ENCODE data around the gene NPIPB5.
"Not testable (repeated sequence)": the region's sequence is repeated elsewhere in the genome, so short reads cannot be mapped to it uniquely, and the experiment has no call there.

Gene NPIPB5

DNA sequence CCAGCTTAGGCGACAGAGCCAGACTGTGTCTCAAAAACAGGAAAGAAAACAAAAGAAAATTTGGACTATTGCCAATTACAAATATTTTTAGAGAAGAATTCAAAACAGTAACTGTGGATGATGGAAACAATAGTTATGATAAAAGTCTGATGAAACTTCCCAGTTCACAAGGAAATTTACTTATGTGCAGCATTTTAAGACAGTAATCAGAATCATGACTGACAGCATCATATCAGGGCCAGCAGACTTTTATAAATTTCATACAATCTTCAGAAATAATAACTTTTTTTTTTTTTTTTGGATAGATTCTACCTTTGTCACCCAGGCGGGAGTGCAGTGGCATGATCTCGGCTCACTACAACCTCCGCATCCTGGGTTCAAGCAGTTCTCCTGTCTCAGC is at the start of gene NPIPB5:
Gene NPIPB5, plus strand, starts transcription at position 301 of the 400 bp plus-strand sequence. CDS start 2,911 bp downstream, outside the sequence.
- not testable (repeated sequence) for H3K4me2 ChIP-seq, H3K4me1 ChIP-seq, H3K9ac ChIP-seq, H3K4me3 ChIP-seq, H4K20me1 ChIP-seq, H3K27ac ChIP-seq, H3K36me3 ChIP-seq, H3K9me3 ChIP-seq, H3K27me3 ChIP-seq

DNA sequence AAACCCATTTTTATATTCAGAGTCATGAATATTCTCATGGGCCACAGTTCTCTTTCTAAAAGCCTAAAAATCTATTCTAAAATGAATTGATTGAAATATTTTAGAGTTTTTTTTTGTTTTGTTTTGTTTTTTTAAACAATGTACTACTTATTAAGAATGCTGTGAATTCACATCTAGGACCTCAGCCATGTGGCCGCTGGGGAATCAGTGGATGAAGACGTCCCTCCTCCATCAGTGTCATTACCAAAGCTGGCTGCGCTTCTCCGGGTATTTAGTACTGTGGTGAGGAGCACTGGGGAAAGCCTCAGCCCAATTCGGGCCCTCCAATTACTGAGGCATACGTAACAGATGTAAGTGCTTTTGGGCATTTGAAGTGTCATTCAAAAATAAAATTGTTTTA is 41.8 kb upstream of the NPIPB5 start:
- H3K9me3 ChIP-seq, H3K4me3 ChIP-seq, H4K20me1 ChIP-seq, H3K4me2 ChIP-seq, H3K27me3 ChIP-seq, H3K9ac ChIP-seq, H3K36me3 ChIP-seq, H3K27ac ChIP-seq, H3K4me1 ChIP-seq: not testable (repeated sequence)

DNA sequence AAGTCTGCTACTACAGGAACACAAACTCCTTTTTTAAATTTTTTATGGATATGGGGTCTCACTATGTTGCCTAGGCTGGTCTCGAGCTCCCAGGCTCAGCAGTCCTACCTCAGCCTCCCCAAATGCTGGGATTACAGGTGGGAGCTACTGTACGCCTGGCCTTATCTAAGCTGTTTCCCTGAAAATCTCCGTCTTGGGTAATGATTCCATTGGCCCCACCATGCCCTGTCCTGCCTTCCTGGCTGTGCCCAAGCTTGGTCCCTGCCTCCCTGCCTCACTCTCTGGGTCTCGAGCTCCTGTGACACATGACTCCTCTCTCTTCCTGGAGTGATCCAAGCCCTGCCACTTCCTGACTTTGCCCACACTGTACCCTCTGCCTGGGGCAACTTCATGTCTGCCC is 27.3 kb downstream of the NPIPB5 start:
- H3K27ac ChIP-seq, H3K36me3 ChIP-seq, H3K9ac ChIP-seq, H4K20me1 ChIP-seq, H3K9me3 ChIP-seq, H3K4me3 ChIP-seq, H3K27me3 ChIP-seq, H3K4me1 ChIP-seq: not testable (repeated sequence)
- H3K4me2 ChIP-seq = peak overlapping the region; percentile 16; the same call in 1 of the 2 replicates

DNA sequence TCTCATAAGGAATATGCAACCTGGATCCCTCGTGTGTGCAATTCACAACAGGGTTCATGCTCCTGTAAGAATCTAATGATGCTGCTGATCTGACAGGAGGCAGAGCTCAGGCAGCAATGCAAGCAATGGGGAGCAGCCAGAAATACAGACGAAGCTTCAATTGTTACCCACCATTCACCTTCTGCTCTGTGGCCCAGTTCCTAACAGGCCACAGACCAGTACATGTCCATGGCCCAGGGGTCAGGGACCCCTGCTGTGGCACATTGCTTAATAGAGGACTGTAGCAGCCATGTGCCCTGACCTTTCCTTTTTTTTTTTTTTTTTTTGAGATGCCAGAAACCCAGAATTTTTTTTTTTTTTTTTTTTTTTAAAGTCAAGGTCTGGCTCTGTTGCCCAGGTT is 34.1 kb downstream of the NPIPB5 start:
- not testable (repeated sequence) for H4K20me1 ChIP-seq, H3K27ac ChIP-seq, H3K9ac ChIP-seq, H3K4me2 ChIP-seq, H3K36me3 ChIP-seq, H3K9me3 ChIP-seq, H3K4me3 ChIP-seq, H3K27me3 ChIP-seq
- peaks cover 12% of the 10 kb centered on the region for H3K4me1 ChIP-seq

DNA sequence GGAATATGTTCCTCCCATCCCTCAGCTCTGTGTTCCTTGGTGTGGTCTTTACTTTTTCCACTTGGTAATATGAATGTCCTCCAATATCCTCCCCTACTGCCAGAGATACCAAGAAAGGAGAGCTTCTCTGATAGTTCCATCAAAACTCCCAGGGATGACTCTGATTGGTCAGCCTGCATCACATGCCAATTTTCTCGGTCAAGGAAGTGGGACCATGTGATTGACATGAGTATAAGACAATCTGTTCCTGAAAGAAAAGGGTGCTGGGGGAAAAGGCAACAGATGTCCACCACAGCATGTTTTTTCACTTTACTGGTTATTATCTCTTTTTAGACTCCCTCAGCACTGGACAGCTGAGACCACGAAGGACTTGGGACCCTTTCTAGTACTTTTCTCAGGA is 35.9 kb downstream of the NPIPB5 start:
- not testable (repeated sequence) for H3K9me3 ChIP-seq, H4K20me1 ChIP-seq, H3K4me2 ChIP-seq, H3K4me3 ChIP-seq, H3K9ac ChIP-seq, H3K27me3 ChIP-seq, H3K27ac ChIP-seq, H3K36me3 ChIP-seq
- H3K4me1 ChIP-seq = peaks cover 12% of the 10 kb centered on the region

DNA sequence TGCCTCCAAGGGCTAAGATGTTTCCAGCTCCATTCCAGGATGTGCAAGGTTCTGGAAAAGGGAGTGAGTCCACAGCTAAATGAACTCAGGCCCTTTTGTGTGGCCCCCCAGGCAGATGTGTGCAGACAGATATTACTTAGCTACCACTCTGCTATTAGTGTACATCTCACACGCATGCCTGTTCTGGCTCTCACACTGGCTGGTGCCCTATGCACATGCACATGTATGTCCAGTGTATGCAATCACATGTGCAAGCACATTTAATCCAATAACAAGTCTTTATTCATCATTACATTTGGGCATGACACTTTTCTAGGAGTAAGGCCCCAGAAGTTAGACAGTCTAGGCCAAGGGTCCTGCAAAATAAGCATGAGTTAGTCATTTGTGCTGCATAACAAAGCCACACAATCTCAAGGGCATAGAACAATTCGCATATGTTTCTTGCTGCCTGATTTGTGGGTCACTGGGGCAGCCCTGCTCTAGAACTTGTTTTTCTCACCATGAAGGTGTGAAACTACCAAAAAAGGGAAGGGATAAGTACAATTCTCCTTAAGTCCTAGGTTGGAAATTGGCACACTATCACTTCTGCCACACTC is 36.6 kb downstream of the NPIPB5 start:
- H4K20me1 ChIP-seq, H3K9me3 ChIP-seq, H3K9ac ChIP-seq, H3K27me3 ChIP-seq, H3K36me3 ChIP-seq, H3K27ac ChIP-seq, H3K4me2 ChIP-seq, H3K4me3 ChIP-seq: not testable (repeated sequence)
- peaks cover 12% of the 10 kb centered on the region for H3K4me1 ChIP-seq

DNA sequence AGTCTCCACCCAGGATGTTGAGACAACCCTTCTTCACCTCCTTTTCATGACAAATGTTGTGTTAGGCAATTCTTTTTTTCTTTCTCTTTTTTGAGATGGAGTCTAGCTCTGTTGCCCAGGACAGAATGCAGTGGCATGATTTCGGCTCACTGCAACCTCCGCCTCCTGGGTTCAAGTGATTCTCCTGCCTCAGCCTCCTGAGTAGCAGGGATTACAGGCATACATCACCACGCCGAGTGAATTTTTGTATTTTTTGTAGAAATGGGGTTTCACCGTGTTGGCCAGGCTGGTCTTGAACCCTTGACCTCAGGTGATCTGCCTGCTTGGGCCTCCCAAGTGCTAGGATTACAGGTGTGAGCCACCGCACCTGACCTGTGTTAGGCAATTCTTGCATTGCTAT is 39.2 kb downstream of the NPIPB5 start:
- H3K4me3 ChIP-seq, H3K9ac ChIP-seq: not testable (repeated sequence)

DNA sequence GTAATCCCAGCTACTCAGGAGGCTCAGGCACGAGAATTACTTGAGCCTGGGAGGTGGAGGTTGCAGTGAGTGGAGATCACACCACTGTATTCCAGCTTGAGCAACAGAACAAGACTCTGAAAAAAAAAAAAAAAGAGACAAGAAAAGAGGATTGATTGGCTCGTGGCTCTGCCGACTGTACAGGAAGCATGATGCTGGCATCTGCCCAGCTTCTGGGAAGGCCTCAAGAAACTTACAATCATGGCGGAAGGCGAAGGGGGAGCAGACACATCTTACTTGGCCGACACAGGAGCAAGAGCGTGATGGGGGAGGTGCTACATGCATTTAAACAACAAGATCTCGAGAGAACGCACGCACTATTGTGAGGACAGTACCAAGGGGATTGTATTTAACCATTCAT is 40.5 kb downstream of the NPIPB5 start:
- H3K27me3 ChIP-seq, H3K27ac ChIP-seq, H3K9me3 ChIP-seq, H3K4me3 ChIP-seq, H3K36me3 ChIP-seq, H3K4me1 ChIP-seq, H3K9ac ChIP-seq, H4K20me1 ChIP-seq, H3K4me2 ChIP-seq: not testable (repeated sequence)

More for the DNA sequence above, 39.2 kb downstream of the NPIPB5 start:
- not testable (repeated sequence) for H3K4me2 ChIP-seq, H3K36me3 ChIP-seq, H3K27ac ChIP-seq, H4K20me1 ChIP-seq, H3K9me3 ChIP-seq, H3K27me3 ChIP-seq, H3K4me1 ChIP-seq

DNA sequence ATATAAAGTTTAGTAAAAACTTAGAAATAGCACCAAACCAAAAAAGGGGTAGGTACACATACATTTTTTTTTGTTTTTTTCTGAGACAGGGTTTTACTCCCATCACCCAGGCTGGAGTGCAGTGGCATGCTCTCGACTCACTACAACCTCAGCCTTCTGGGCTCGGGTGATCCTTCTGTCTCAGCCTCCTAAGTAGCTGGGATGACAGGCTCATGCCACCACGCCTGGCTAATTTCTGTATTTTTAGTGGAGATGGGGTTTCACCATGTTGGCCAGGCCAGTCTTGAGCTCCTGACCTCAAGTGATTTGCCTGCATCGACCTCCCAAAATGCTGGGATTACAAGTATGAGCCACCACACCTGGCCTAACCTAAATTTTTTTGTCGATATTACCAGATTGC is 41.0 kb downstream of the NPIPB5 start:
- H3K4me3 ChIP-seq, H3K27ac ChIP-seq, H3K9me3 ChIP-seq, H3K27me3 ChIP-seq, H3K4me1 ChIP-seq, H3K4me2 ChIP-seq, H3K9ac ChIP-seq, H3K36me3 ChIP-seq, H4K20me1 ChIP-seq: not testable (repeated sequence)

DNA sequence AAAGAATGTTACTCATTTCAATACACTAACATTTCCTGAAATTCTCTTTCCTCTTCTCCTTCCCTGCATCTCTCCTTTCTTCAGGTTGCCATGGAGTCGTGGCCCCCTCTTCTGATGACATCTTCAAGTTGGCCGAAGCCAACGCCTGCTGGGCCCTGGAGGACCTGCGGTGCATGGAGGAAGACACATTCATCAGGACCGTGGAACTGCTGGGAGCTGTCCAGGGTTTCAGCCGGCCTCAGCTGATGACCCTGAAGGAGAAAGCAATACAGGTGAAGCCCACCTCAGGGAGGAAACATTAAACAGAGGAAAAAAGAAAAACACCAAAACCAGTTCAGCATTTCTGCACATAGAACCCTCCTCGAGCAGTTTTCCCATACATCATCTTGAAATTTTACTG is 46.1 kb downstream of the NPIPB5 start:
- not testable (repeated sequence) for H3K27ac ChIP-seq, H3K4me1 ChIP-seq

More for the DNA sequence above, 46.1 kb downstream of the NPIPB5 start:
- not testable (repeated sequence) for H3K4me3 ChIP-seq, H3K27me3 ChIP-seq, H3K4me2 ChIP-seq, H4K20me1 ChIP-seq, H3K9me3 ChIP-seq, H3K9ac ChIP-seq, H3K36me3 ChIP-seq

All from BLaER1 (cell line).